Gastrocnemius medialis (tissue), 4 donors: Measurements from ENCODE around the gene NDUFS6.

Experiments used
- POLR2A ChIP-seq, 2 donors: fragments of 450-650 bp; IDR thresholded peaks; one replicate each; pipeline ENCODE4 v1.6.1; 2017; ENCODE audit warnings: antibody characterized with exemption in 2 of 2, mild to moderate bottlenecking in 2 of 2, moderate library complexity in 2 of 2
- TF ChIP-seq, protein P1 (sequence below), 5 experiments: fragments of 450-650 bp in 3 of 5; fragments of 200-600 bp in 2 of 5; sonication (generic) in 2 of 5; IDR thresholded peaks in 4 of 5; conservative IDR thresholded peaks in 1 of 5; 1 replicate in 4 of 5; 2 replicates in 1 of 5; pipeline ENCODE4 v1.5.1; 2016 to 2019; ENCODE audit warnings: antibody characterized with exemption in 5 of 5, mild to moderate bottlenecking in 3 of 5, moderate library complexity in 3 of 5

DNA sequence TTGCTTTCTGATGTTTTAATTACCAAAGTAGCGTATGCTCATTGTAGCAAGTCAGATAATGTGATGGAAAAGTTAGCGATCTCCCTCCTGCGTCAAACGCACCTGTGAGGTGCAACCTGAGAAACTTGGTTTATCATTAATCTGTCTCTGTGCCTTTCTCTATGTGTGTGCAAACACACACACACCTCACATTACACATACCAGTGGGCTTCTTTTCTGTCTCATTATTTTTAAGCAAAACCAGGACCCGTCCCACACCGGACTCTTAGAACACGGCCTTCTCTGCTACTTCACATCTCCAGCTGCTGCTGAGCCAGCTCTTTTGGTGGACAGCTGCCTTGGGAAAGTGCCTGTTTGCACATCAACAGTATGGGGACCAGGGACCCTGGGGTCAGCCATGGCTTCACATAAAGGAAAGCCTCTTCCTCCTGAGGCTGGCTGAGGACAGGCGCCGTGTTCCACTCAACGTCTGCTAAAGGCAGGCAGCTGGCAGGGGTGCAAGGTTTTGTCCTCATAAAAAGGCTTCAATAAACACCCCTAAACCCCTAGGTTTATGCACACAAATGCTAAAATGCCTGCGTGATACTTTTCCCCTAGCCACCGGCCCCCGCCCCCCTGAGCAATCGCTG, 45.8 kb upstream of the NDUFS6 start:
- no peak for TF ChIP-seq POLR2A (IDR thresholded peaks at IDR 0.05)
- TF ChIP-seq, protein P1, sequence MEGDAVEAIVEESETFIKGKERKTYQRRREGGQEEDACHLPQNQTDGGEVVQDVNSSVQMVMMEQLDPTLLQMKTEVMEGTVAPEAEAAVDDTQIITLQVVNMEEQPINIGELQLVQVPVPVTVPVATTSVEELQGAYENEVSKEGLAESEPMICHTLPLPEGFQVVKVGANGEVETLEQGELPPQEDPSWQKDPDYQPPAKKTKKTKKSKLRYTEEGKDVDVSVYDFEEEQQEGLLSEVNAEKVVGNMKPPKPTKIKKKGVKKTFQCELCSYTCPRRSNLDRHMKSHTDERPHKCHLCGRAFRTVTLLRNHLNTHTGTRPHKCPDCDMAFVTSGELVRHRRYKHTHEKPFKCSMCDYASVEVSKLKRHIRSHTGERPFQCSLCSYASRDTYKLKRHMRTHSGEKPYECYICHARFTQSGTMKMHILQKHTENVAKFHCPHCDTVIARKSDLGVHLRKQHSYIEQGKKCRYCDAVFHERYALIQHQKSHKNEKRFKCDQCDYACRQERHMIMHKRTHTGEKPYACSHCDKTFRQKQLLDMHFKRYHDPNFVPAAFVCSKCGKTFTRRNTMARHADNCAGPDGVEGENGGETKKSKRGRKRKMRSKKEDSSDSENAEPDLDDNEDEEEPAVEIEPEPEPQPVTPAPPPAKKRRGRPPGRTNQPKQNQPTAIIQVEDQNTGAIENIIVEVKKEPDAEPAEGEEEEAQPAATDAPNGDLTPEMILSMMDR (IDR thresholded peaks at IDR 0.05 in 4 of 5, conservative IDR thresholded peaks at IDR 0.05 in 1 of 5), result no peak
